Stimulated activated CD4-positive, alpha-beta T cell treated with anti-CD3 and anti-CD28 coated beads, Interleukin-4, amount 100 ng/mL, for 24 hours (primary cell): ENCODE results near the gene TM9SF2.
"Not testable (repeated sequence)": the region's sequence is repeated elsewhere in the genome, so short reads cannot be mapped to it uniquely, and the experiment has no call there.

Source experiments
- DNase-seq: peaks from one replicate; pipeline ENCODE4 v3.0.0-alpha.2; 2020

The TM9SF2 gene, protein sequence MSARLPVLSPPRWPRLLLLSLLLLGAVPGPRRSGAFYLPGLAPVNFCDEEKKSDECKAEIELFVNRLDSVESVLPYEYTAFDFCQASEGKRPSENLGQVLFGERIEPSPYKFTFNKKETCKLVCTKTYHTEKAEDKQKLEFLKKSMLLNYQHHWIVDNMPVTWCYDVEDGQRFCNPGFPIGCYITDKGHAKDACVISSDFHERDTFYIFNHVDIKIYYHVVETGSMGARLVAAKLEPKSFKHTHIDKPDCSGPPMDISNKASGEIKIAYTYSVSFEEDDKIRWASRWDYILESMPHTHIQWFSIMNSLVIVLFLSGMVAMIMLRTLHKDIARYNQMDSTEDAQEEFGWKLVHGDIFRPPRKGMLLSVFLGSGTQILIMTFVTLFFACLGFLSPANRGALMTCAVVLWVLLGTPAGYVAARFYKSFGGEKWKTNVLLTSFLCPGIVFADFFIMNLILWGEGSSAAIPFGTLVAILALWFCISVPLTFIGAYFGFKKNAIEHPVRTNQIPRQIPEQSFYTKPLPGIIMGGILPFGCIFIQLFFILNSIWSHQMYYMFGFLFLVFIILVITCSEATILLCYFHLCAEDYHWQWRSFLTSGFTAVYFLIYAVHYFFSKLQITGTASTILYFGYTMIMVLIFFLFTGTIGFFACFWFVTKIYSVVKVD

DNA sequence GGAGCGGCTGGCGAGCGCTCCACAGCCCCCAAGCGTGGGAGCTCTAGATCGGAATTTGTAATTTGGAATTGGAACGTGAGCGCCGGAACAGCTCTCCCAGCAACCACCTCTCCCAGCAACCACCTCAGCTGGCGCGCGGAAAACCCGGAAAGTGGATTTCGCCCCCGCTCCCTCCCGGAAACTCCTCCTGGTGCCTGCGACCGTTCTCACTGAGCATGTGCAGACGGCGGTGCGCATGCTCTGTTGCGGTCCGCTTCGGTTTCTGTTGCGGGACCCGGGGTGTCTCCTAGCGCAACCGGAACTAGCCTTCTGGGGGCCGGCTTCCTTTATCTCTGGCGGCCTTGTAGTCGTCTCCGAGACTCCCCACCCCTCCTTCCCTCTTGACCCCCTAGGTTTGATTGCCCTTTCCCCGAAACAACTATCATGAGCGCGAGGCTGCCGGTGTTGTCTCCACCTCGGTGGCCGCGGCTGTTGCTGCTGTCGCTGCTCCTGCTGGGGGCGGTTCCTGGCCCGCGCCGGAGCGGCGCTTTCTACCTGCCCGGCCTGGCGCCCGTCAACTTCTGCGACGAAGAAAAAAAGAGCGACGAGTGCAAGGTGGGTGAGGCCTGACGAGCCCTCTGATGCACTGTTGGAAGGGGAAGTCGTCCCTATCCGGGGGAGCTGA, at the start of gene TM9SF2:
Gene TM9SF2 (plus strand): TSS at position 289 of the 664 bp plus-strand sequence. CDS start 135 bp downstream, at position 424.
- DNase-seq = peak; percentile 97

DNA sequence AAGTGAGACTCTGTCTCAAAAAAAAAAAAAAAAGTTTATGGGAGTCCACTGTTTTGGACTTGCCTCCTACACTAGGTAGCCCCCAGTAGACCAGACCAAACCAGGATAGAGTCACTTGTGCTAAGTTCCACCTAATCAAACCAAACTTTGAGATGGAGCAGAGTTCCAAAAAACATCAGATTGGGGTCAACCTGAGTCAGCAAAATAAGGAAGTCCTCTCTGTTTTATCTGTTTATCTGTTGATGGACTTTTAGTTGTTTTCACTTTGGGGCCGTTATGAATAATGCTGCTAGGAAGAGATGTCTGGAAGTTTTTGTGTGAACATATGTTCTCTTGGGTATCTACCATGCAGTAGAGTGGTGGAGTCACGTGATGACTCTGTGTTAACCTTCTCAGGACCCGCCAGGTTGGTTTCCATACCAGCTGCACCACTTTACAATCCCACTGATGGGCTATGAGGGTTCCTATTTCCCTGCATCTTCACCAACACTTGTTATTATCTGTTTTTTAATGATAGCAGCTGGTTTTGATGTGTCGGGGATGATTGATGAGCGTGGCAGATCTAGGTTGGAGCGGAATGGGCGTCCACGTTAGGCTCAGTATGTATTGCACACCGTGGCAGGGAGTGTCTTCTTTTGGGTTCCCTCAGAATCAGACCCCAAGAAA, 46.6 kb upstream of the TM9SF2 start:
- DNase-seq = no peak

DNA sequence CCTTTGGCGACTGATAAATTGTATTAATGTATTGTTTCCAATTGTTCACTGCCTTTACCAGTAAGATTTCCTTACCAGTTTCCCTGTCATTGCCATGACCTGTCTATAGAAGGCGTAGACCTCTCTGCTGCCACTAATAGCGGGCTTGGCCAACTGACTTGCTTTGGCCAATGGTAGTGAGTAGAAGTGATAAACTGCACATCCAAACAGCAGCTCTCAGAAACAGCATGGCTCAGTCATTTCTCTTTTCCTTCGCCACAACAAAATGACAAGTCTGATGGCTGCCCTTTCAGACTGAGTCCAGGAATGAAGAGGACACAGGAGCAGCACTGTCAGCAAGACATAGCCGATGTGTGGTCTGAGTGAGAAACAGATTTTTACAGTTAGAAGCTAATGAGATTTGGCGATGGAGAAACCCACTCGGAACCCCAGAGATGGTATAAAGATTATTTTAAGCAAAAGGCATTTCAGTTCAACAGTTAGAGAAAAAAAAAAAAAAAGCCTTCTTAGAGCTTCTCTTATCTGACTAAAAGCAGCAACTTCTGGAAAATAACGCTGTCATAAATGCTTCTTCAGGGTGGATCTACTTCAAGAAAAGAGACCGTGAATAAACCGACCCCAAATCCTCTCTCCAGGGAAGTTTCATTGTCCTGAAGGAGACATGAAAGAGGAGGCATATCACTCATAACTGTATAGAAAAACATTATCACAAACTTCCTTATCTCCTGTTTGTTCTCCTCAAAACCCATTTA, 42.0 kb upstream of the TM9SF2 start:
- DNase-seq = no peak

DNA sequence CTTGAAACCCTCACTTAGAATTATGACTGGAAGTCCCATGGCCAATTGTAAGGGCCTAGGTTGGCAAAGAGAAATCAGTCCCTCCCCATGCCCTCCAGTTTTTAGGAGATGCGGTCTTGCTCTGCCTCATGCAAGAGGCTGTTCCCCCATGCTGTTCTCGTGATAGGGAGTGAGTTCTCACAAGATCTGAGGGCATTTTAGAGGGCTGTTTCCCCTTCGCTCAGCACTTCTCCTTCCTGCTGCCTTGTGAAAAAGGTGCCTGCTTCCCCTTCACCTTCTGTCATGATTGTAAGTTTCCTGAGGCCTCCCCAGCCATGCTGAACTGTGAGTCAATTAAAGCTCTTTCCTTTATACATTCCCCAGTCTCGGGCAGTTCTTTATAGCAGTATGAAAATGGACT, 40.5 kb upstream of the TM9SF2 start:
- not testable (repeated sequence) for DNase-seq

DNA sequence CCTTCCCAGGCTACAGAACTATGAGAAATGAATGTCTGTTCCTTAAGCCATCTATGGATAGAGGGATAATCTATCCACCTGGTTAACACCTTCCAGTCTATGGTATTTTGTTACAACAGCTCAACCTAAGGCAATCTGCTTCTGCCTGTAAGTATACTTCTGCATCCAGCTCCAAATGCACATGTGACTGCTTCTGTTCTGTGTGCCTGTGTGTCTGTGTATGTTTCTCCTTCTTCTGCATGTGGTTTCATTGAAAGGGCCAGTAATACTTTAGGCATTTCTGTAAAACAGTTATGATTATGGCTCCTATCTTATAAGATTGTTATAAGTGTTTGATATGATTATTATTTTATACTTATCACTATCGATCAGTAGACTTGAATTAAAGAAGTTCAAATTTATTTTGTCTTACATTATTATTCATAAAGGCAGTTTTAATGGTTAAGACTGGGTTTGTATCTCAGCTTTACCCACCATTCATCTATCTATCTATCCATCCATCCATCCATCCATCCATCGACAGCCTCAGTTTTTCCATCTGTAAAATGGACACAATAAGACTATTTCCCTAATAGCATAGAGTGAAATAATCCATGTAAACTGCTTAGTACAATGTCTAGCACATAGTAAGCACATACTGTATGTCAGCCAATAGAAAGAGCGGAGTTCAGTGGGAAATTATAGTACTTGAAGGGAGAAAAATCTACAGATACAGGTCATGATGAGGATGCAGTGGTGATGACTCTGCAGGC, 37.5 kb upstream of the TM9SF2 start:
- no peak for DNase-seq

DNA sequence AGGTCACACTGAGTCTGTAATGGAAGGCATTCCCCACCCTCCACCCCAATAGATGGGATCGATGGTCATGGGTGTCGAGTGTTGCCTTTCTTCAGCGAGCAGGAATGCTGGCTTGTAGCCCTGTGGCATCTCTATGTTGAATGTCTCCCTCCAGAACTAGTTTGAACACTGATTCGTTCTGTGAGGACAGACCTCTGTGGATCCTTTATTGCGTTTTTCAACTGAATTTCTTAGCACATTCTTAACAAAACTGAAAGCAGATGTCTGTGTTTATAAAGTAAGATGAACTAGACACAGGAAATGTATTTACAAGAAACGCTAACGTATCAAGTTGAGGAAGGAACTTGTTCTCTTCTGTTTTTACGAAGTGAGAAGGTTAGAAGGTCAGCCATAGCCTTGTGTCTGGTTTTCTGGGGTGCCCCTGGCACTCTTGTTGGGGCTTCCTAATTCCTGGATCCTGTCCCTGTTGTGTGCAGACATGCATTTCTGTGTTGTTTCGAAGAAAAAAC, 36.8 kb upstream of the TM9SF2 start:
- DNase-seq = no peak

DNA sequence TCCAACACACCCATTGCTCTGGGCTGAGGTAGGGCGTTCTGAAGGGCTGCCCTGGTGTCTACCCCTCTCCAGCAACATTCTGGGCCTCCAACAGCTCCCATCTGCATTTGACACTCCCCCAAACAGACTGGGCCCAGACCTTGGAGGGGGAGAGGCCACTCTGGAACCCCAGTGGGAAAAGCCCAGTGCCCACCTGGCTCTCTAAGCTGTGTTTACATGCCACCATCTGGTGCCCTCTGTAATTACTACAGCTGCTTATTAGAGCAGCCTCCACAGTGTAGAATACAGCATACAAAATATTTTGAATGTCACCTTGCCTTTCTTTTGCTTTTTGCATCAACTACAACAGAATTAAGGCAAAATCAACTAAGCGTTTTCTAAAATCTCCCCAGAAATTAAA, 35.8 kb upstream of the TM9SF2 start:
- DNase-seq = no peak

DNA sequence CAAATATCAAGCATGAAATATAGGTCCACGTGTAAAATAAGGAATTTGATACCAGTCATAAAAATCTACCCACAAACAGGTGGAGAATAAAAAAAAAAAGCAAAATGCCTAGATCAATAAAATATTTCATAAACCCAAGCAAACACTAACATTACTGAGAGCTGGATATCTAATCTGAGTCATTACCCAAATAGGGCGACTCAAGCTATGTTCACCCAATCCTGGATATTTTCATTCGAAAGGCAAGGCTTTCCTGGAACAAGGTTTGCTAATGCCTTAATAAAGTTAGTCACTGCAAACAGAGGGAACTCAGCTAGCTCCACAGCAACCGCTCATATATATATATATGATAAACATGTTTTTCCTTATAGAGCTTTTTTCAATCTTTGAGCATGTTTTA, 33.5 kb upstream of the TM9SF2 start:
- no peak for DNase-seq

DNA sequence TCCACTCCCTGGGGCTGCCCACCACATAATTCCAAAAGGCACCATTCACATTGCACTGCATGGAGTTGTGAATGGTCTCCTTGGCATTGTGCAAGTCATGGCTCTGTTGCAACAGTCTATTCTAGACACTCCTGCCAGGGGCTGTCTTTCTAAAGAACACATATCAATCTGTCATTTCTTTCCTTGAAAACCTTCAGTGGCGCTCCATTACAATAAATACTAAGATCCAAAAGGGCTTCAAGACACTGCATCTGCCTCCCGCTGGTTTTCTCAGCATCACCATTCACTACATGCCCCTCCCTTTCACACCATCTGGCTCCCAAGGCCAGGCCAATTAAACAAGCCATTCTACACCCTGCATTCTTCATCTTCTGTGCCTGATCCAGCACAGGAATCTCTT, 32.2 kb upstream of the TM9SF2 start:
- DNase-seq = no peak

DNA sequence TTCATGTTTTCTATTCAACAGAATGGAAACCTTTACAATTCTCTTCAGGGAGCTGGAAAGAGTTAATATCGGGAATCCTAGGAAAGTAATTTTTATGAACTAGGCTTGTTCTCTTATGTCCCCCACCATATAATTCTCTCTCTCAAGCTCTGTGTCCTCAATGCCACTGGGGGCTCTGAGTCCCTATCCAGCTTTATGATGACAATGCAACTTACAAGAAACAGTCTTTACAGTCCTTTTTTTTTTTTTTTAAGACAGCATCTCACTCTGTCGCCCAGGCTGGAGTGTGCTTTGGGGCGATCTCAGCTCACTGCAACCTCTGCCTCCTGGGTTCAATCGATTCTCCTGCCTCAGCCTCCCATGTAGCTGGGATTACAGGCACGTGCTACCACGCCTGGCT, 31.2 kb upstream of the TM9SF2 start:
- DNase-seq = no peak

DNA sequence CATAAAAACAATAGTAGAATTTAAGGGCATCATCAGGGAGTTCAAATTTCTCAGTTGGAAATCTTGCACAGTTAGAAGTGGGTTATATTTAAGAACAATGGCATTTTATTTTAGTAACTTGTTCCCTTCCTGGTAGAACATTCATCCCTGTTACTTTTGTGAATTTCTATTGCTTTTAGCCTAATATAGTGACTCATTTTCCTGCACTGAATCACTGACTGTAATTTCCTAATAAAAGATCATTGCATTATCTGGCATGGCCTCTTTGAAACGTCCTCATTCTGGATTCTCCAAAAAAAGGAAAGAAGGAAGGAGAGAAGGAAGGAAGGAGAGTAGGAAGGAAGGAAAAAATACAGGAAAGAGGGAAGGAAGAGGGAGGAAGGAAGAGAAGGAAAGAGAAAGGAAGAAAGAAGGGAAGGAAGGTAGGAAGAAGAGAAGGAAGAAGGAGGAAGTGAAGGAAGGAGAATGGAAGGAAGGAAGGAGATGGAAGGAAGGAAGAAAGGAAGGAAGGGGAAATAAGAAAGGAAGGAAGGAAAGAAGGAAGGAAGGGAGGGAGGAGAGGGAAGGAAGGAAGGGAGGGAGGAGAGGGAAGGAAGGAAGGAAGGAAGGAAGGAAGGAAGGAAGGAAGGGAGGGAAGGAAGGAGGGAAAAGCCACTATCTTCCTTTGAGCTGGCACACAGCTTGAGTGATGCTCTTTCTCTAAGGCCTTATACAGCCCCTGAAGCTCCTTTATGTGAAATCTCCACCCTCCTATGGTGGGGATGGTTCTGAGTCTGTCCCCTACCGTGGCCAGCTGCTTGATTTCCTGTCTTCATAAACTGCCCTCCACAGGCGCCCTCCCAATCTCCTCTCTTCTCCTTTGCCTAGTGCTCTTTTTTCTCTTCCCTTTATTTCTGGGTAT, 29.8 kb upstream of the TM9SF2 start:
- no peak for DNase-seq

DNA sequence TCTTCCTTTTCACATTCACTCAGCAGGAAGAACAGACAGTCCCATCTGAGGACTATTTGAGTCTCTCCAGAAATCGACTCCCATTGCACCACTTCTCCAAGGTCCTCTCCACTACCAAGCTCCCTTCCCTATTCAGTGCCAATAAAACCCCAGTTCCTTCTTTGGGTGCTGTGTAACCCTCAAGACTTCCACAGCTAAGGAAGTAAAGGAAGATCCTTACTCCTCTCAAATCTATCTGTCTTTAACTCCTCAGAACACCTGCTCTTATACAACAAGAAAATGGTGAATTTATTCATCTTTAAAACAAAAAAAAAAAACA, 29.2 kb upstream of the TM9SF2 start:
- DNase-seq = no peak

DNA sequence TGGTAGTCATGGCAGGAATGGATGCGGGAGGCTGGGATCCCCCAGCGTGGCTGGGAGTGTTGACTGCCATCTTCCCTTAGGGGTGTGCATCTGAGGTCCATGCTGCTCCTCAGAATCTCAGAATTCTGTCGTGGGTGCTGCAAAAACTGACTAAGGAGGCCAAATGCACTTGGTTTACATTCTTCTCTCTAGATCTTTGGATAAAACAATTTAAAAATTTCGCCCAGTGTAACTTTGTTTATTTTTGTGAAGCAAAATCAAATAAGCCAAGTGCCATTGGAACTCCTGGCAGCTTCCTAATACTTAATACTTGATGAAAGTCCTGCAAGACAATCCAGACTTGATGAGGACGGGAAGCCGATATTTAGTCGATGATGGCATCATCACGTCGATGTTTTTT, 27.8 kb upstream of the TM9SF2 start:
- no peak for DNase-seq

DNA sequence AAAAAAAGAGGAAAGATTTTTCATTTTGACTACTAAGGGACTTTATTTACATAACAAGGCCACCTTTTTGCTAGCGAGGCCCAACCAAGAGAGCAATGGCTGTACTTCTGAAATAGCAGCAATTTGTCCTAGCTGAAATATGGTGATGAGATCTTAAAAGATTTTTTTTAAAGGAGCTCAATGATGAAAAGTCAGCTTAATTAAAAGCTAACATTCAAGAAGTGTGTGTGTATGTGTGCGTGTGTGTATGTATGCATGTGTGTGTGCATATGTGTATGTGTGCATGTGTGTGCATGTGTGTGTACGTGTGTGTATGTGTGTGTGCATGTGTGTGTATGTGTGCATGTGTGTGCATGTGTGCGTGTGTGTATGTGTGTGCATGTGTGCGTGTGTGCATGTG, 24.6 kb upstream of the TM9SF2 start:
- DNase-seq = no peak

DNA sequence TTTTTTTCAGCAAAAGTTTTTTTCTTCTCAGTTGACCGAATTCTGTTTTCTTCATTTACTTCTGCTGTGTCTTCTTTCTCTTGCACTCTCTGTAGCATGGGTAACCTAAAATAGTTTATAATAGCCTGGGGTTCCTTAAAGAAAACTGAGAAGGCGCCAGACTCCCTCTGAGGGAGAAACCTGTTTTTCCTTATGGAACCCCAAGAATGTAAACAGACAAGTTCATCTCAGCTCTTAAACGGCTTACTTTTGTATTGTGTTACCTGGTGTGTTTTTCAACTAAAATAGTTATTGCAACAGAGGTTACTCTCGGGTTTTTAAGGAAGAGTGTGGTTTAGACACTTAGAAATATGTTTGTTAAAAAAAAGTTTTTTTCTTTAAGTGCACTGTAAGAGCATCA, 23.8 kb upstream of the TM9SF2 start:
- DNase-seq = no peak

DNA sequence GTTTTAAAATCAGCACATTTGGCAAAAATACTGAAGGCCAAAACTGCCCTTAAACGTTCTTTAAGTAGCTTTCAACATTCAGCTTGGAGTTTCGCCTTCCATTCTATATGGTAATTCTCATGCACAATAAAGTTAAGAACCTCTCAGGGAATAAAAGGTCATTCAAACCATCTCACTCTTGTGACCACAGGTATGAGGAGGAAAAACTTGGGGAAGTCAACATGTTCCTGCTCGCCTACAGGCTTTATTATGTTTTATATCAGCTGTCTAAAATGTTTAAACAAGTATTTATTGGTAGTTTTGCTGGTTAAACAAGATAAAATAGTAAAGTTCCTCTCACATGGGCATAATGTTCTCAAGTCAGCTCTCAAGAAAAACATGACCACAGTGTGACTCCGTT, 19.9 kb upstream of the TM9SF2 start:
- DNase-seq = no peak

DNA sequence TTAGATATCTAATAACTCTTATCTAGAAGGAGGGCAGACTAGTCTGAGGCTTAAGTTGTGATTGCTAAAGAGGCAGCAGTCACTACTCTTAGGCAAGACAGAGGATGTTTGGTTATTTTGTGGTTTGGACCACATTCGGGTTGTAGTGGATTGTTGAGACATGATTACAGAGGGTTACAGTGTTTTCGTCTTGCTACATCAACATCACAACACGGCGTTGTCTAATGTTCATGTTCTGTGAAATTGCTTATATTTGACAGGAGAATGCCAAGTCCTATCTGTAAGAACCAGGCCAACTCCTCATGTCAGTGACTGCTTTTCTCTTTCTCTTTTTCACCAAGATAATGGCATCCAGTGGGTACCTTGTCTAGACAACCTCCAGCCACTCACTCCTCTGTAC, 16.8 kb upstream of the TM9SF2 start:
- no peak for DNase-seq

DNA sequence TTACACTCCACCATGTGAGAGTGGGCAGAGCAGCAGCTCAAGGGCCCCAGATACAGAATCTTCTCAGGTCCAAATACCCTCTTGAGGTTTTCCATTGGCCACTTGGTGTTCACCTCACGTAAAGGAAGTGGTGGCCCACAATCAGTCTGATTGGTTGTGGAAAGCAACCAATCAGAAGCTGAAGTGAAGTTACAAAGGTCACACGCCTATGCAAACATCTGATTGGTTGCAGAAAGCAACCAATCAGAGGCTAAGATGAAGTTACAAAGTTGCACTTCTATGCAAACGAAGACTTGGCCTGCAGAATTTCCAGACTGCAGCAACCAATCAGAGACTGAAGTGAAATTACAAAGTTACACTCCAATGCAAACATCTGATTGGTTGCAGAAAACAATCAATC, 14.3 kb upstream of the TM9SF2 start:
- DNase-seq = no peak

DNA sequence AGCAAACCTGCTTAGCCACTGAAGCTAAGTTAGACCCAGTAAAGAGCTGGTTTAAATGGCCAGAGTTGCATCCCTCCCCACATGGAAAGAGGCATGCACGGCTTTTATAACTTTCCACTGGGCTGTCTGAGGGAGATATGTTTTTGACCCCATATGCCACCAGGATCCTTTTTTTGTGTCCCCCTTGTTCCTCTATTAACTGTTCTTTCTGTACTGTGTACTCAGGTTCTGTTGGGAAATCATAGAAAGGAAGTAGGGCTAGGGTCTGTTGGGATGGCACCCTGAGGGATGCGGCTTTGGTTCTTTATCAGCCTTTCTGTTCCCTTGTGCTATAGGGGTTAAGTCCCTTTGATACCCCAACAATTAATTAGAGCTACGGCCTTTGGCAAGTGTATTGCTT, 12.2 kb upstream of the TM9SF2 start:
- no peak for DNase-seq

DNA sequence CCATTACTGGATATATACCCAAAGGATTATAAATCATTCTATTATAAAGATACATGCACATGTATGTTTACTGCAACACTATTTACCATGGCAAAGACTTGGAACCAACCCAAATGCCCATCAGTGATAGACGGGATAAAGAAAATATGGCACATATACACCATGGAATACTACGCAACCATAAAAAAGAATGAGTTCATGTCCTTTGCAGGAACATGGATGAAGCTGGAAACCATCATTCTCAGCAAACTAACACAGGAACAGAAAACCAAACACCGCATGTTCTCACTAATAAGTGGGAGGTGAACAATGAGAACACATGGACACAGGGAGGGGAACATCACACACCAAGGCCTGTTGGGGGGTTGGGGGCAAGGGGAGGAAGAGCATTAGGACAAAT, 9.5 kb upstream of the TM9SF2 start:
- DNase-seq = not testable (repeated sequence)
